HEK293 (cell line): ENCODE measurements around the gene AP5S1.

Source experiments
- HOXC10 ChIP-seq: sonication (generic); formaldehyde crosslinking; IDR thresholded peaks from 2 replicates; pipeline ENCODE4 v1.8.1; 2023; ENCODE audit warnings: mild to moderate bottlenecking, missing genetic modification reagents
- HOXD13 ChIP-seq: sonication (generic); formaldehyde crosslinking; IDR thresholded peaks from 2 replicates; pipeline ENCODE4 v1.8.0; 2022; ENCODE audit warnings: missing genetic modification reagents, borderline replicate concordance
- KLF7 ChIP-seq: fragments of 450-650 bp; formaldehyde crosslinking; IDR thresholded peaks from 2 replicates; pipeline ENCODE4 v1.5.1; 2016; ENCODE audit warnings: missing biosample characterization, missing genetic modification characterization, borderline replicate concordance
- SALL2 ChIP-seq: fragments of 450-650 bp; formaldehyde crosslinking; IDR thresholded peaks from 2 replicates; pipeline ENCODE4 v1.5.0; 2017; ENCODE audit warnings: missing biosample characterization, mild to moderate bottlenecking, missing genetic modification characterization, borderline replicate concordance
- SCRT1 ChIP-seq: fragments of 450-650 bp; formaldehyde crosslinking; IDR thresholded peaks from 2 replicates; pipeline ENCODE4 v1.5.1; 2016; ENCODE audit warnings: missing biosample characterization, missing genetic modification characterization, borderline replicate concordance
- YY1 ChIP-seq: fragments of 450-650 bp; formaldehyde crosslinking; IDR thresholded peaks from 2 replicates; pipeline ENCODE4 v1.5.1; 2018; ENCODE audit warnings: missing biosample characterization, missing genetic modification characterization
- ZBTB48 ChIP-seq: fragments of 450-650 bp; formaldehyde crosslinking; IDR thresholded peaks from 2 replicates; pipeline ENCODE4 v1.5.1; 2016; ENCODE audit warnings: missing biosample characterization, missing genetic modification characterization
- ZFP3 ChIP-seq: fragments of 450-650 bp; formaldehyde crosslinking; IDR thresholded peaks from 2 replicates; pipeline ENCODE4 v1.5.1; 2016; ENCODE audit warnings: low read depth, missing biosample characterization, missing genetic modification characterization
- ZIC2 ChIP-seq: fragments of 450-650 bp; formaldehyde crosslinking; IDR thresholded peaks from 2 replicates; pipeline ENCODE4 v1.5.1; 2016; ENCODE audit warnings: missing biosample characterization, missing genetic modification characterization
- ZNF202 ChIP-seq: fragments of 450-650 bp; formaldehyde crosslinking; IDR thresholded peaks from 2 replicates; pipeline ENCODE4 v1.5.1; 2016; ENCODE audit warnings: missing biosample characterization, missing genetic modification characterization, borderline replicate concordance
- ZNF23 ChIP-seq: fragments of 450-650 bp; formaldehyde crosslinking; IDR thresholded peaks from 2 replicates; pipeline ENCODE4 v1.5.1; 2016; ENCODE audit warnings: missing biosample characterization, missing genetic modification characterization, borderline replicate concordance
- ZNF426 ChIP-seq: fragments of 450-650 bp; formaldehyde crosslinking; IDR thresholded peaks from 2 replicates; pipeline ENCODE4 v1.5.1; 2017; ENCODE audit warnings: missing biosample characterization, missing genetic modification characterization, mild to moderate bottlenecking, inconsistent platforms, moderate library complexity
- ZNF544 ChIP-seq: fragments of 450-650 bp; formaldehyde crosslinking; IDR thresholded peaks from 2 replicates; pipeline ENCODE4 v1.5.0; 2017; ENCODE audit warnings: missing biosample characterization, missing genetic modification characterization
- ZNF555 ChIP-seq: fragments of 450-650 bp; formaldehyde crosslinking; conservative IDR thresholded peaks from 2 replicates; pipeline ENCODE4 v1.5.1; 2017; ENCODE audit warnings: missing biosample characterization, mild to moderate bottlenecking, missing genetic modification characterization, inconsistent platforms
- ZNF558 ChIP-seq: fragments of 450-650 bp; formaldehyde crosslinking; IDR thresholded peaks from 2 replicates; pipeline ENCODE4 v1.5.1; 2016; ENCODE audit warnings: missing biosample characterization, missing genetic modification characterization
- ZNF561 ChIP-seq: fragments of 450-650 bp; IDR thresholded peaks from 2 replicates; pipeline ENCODE4 v1.5.1; 2018; ENCODE audit warnings: missing biosample characterization, missing genetic modification characterization, borderline replicate concordance
- ZNF600 ChIP-seq: fragments of 450-650 bp; formaldehyde crosslinking; IDR thresholded peaks from 2 replicates; pipeline ENCODE4 v1.5.1; 2016; ENCODE audit warnings: missing biosample characterization, missing genetic modification characterization
- ZNF654 ChIP-seq: fragments of 450-650 bp; formaldehyde crosslinking; IDR thresholded peaks from 2 replicates; pipeline ENCODE4 v1.5.1; 2016; ENCODE audit warnings: low read depth, missing biosample characterization, missing genetic modification characterization
- ZSCAN16 ChIP-seq: fragments of 450-650 bp; formaldehyde crosslinking; IDR thresholded peaks from 2 replicates; pipeline ENCODE4 v1.5.1; 2016; ENCODE audit warnings: missing biosample characterization, missing genetic modification characterization
- TF ChIP-seq, protein P1 (sequence below): fragments of 450-650 bp; formaldehyde crosslinking; IDR thresholded peaks from 2 replicates; pipeline ENCODE4 v1.5.1; 2016; ENCODE audit warnings: missing biosample characterization, missing genetic modification characterization
- TF ChIP-seq, protein P2 (sequence below): fragments of 450-650 bp; formaldehyde crosslinking; IDR thresholded peaks from 2 replicates; pipeline ENCODE4 v1.5.1; 2016; ENCODE audit warnings: missing biosample characterization, missing genetic modification characterization
- TF ChIP-seq, protein P3 (sequence below): fragments of 450-650 bp; formaldehyde crosslinking; IDR thresholded peaks from 2 replicates; pipeline ENCODE4 v1.5.1; 2016; ENCODE audit warnings: missing biosample characterization, missing genetic modification characterization
- TF ChIP-seq, protein P4 (sequence below): fragments of 450-650 bp; formaldehyde crosslinking; IDR thresholded peaks from 2 replicates; pipeline ENCODE4 v1.5.1; 2016; ENCODE audit warnings: missing biosample characterization, missing genetic modification characterization
- TF ChIP-seq, protein P5 (sequence below): fragments of 450-650 bp; formaldehyde crosslinking; IDR thresholded peaks from 2 replicates; pipeline ENCODE4 v1.5.1; 2016; ENCODE audit warnings: missing biosample characterization, missing genetic modification characterization
- TF ChIP-seq, protein P6 (sequence below): fragments of 450-650 bp; formaldehyde crosslinking; IDR thresholded peaks from 2 replicates; pipeline ENCODE4; 2016; ENCODE audit warnings: missing biosample characterization, missing genetic modification characterization
- TF ChIP-seq, protein P7 (sequence below): fragments of 450-650 bp; formaldehyde crosslinking; IDR thresholded peaks from 2 replicates; pipeline ENCODE4 v1.5.1; 2017; ENCODE audit warnings: missing biosample characterization, missing genetic modification characterization

Gene AP5S1

DNA sequence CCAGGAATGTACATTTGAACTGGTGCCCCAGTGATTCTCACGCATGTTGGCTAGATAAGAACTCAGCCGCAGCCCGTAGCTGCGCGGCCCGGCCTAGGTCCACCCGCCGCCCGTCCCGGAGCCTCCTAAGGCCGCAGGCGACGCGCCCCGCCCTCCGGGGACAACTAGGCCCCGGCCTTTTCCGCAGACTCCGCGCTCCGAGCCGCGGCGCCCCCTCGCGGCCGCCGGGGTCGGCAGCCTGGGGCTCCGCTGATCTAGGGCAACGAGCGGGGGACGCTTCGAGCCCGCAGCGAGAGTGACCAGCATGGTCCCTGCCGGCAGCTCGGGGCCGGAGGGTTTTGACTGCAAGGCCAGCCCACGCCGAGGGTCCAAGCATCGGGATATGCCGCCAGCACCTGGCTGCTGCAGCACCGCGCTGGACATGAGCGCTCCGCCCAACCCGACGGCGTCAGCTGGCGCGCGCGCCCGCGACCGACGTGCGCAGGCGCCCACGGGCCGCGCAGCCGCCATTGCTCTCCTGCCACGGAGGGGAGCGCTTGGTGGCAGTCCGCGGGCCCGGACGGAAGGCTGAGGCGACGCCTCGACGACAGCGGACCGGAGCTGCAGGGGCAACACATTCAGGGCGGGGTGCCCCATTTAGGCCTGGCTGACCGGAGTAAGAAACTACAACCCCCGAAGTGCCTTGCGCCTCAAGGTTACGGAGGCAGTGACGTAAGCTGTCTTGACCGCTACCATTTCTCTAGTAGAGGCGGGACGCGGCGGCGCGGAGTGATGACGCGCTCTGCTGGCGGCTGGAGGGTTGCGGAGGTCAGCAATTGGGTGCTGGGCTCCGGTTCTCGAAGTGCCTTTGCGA, at the start of gene AP5S1 (continued):
- TF ChIP-seq, protein P1, sequence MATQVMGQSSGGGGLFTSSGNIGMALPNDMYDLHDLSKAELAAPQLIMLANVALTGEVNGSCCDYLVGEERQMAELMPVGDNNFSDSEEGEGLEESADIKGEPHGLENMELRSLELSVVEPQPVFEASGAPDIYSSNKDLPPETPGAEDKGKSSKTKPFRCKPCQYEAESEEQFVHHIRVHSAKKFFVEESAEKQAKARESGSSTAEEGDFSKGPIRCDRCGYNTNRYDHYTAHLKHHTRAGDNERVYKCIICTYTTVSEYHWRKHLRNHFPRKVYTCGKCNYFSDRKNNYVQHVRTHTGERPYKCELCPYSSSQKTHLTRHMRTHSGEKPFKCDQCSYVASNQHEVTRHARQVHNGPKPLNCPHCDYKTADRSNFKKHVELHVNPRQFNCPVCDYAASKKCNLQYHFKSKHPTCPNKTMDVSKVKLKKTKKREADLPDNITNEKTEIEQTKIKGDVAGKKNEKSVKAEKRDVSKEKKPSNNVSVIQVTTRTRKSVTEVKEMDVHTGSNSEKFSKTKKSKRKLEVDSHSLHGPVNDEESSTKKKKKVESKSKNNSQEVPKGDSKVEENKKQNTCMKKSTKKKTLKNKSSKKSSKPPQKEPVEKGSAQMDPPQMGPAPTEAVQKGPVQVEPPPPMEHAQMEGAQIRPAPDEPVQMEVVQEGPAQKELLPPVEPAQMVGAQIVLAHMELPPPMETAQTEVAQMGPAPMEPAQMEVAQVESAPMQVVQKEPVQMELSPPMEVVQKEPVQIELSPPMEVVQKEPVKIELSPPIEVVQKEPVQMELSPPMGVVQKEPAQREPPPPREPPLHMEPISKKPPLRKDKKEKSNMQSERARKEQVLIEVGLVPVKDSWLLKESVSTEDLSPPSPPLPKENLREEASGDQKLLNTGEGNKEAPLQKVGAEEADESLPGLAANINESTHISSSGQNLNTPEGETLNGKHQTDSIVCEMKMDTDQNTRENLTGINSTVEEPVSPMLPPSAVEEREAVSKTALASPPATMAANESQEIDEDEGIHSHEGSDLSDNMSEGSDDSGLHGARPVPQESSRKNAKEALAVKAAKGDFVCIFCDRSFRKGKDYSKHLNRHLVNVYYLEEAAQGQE: peak; percentile 27
- TF ChIP-seq SALL2 (no peak), ZNF654 (tag by site-specific recombination) (no peak; the same call in 1 of the 2 replicates), ZIC2 (0 out of 2 replicates have a peak, but pooled peaks have one; percentile 5), HOXC10 (CRISPR knock-in tag) (no peak), ZNF23 (tag by site-specific recombination) (no peak), ZFP3 (tag by site-specific recombination) (no peak), ZNF426 (no peak), ZBTB48 (tag by site-specific recombination) (peak; percentile 66; the same call in 1 of the 2 replicates), ZNF202 (no peak), SCRT1 (tag by site-specific recombination) (no peak), ZNF544 (tag by site-specific recombination) (no peak), ZNF600 (tag by site-specific recombination) (peak; percentile 85), ZNF555 (no peak), HOXD13 (CRISPR knock-in tag) (no peak), KLF7 (tag by site-specific recombination) (no peak), ZNF558 (no peak), ZNF561 (peak; percentile 75), ZSCAN16 (tag by site-specific recombination) (no peak), YY1 (peak; percentile 97)
- TF ChIP-seq, protein P2, sequence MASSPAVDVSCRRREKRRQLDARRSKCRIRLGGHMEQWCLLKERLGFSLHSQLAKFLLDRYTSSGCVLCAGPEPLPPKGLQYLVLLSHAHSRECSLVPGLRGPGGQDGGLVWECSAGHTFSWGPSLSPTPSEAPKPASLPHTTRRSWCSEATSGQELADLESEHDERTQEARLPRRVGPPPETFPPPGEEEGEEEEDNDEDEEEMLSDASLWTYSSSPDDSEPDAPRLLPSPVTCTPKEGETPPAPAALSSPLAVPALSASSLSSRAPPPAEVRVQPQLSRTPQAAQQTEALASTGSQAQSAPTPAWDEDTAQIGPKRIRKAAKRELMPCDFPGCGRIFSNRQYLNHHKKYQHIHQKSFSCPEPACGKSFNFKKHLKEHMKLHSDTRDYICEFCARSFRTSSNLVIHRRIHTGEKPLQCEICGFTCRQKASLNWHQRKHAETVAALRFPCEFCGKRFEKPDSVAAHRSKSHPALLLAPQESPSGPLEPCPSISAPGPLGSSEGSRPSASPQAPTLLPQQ (tag by site-specific recombination): peak; percentile 78; the same call in 1 of the 2 replicates
- TF ChIP-seq, protein P3, sequence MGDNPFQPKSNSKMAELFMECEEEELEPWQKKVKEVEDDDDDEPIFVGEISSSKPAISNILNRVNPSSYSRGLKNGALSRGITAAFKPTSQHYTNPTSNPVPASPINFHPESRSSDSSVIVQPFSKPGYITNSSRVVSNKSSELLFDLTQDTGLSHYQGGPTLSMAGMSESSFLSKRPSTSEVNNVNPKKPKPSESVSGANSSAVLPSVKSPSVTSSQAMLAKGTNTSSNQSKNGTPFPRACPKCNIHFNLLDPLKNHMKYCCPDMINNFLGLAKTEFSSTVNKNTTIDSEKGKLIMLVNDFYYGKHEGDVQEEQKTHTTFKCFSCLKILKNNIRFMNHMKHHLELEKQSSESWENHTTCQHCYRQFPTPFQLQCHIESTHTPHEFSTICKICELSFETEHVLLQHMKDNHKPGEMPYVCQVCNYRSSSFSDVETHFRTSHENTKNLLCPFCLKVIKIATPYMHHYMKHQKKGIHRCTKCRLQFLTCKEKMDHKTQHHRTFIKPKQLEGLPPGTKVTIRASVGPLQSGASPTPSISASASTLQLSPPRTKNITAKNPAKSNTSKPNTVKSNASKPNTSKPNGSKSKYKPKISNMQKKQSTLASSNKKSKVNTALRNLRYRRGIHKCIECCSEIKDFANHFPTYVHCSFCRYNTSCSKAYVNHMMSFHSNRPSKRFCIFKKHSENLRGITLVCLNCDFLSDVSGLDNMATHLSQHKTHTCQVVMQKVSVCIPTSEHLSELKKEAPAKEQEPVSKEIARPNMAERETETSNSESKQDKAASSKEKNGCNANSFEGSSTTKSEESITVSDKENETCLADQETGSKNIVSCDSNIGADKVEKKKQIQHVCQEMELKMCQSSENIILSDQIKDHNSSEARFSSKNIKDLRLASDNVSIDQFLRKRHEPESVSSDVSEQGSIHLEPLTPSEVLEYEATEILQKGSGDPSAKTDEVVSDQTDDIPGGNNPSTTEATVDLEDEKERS: no peak
- TF ChIP-seq, protein P4, sequence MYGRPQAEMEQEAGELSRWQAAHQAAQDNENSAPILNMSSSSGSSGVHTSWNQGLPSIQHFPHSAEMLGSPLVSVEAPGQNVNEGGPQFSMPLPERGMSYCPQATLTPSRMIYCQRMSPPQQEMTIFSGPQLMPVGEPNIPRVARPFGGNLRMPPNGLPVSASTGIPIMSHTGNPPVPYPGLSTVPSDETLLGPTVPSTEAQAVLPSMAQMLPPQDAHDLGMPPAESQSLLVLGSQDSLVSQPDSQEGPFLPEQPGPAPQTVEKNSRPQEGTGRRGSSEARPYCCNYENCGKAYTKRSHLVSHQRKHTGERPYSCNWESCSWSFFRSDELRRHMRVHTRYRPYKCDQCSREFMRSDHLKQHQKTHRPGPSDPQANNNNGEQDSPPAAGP (tag by site-specific recombination): peak; percentile 76
- TF ChIP-seq, protein P5, sequence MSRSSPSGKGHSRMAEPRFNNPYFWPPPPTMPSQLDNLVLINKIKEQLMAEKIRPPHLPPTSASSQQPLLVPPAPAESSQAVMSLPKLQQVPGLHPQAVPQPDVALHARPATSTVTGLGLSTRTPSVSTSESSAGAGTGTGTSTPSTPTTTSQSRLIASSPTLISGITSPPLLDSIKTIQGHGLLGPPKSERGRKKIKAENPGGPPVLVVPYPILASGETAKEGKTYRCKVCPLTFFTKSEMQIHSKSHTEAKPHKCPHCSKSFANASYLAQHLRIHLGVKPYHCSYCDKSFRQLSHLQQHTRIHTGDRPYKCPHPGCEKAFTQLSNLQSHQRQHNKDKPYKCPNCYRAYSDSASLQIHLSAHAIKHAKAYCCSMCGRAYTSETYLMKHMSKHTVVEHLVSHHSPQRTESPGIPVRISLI: 0 out of 2 replicates have a peak, but pooled peaks have one; percentile 11
- TF ChIP-seq, protein P6, sequence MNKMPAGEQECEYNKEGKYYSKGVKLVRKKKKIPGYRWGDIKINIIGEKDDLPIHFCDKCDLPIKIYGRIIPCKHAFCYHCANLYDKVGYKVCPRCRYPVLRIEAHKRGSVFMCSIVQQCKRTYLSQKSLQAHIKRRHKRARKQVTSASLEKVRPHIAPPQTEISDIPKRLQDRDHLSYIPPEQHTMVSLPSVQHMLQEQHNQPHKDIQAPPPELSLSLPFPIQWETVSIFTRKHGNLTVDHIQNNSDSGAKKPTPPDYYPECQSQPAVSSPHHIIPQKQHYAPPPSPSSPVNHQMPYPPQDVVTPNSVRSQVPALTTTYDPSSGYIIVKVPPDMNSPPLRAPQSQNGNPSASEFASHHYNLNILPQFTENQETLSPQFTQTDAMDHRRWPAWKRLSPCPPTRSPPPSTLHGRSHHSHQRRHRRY: no peak
- TF ChIP-seq, protein P7, sequence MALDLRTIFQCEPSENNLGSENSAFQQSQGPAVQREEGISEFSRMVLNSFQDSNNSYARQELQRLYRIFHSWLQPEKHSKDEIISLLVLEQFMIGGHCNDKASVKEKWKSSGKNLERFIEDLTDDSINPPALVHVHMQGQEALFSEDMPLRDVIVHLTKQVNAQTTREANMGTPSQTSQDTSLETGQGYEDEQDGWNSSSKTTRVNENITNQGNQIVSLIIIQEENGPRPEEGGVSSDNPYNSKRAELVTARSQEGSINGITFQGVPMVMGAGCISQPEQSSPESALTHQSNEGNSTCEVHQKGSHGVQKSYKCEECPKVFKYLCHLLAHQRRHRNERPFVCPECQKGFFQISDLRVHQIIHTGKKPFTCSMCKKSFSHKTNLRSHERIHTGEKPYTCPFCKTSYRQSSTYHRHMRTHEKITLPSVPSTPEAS (tag by site-specific recombination): no peak
